Adrenal gland (tissue), 5 donors: Measurements from ENCODE around the gene LIMS1.

Experiments
- CTCF ChIP-seq, 6 experiments: fragments of 450-650 bp in 4 of 6; fragments of 200-600 bp in 2 of 6; sonication (generic) in 1 of 6; IDR thresholded peaks; 1 replicate in 5 of 6; 2 replicates in 1 of 6; pipeline versions ENCODE4 v1.5.1 to v1.8.0; 2016 to 2021; ENCODE audit warnings: antibody characterized with exemption in 6 of 6, mild to moderate bottlenecking in 2 of 6, moderate library complexity in 1 of 6
- POLR2A ChIP-seq, 2 donors: fragments of 450-650 bp; IDR thresholded peaks; one replicate each; pipeline ENCODE4 v1.6.1; 2017; ENCODE audit warnings: antibody characterized with exemption in 2 of 2, mild to moderate bottlenecking in 2 of 2, moderate library complexity in 1 of 2
- donor health status: DM: no; HTN: no; CAD: no.

- no peak for TF ChIP-seq CTCF (IDR thresholded peaks at IDR 0.05)
- no peak for TF ChIP-seq POLR2A (IDR thresholded peaks at IDR 0.05)
Observed at GRCh38 chr2:108589372-108589771, 55.1 kb downstream of the LIMS1 start.
